ENCODE data around the gene C9orf78. TPM values are rescaled to one million over a fixed set of nuclear protein-coding genes. Genes with fewer than 3 reads are reported as not detected.

C9orf78 gene
- total RNA-seq, 2 donors from 2014 or later: 44.6 to 51.7 TPM

DNA sequence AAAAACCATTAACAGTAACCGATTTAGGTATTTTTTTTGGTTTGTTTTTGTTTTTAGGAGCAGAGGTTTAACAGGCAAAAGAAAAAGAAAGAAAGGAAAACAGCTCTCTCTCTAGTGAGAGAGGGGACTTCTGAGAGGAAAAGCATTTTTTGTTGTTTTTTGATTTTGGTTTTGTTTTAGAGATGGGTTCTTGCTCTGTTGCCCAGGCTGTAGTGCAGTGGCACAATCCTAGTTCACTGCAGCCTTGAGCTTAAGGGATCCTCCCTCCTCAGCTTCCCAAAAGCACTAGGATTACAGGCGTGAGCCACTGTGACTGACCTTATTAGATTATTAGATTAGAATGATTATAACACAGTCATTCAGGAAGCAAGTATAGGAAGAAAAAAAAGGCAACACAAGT is 10.3 kb upstream of the C9orf78 start:
- Mint-ChIP-seq H3K27ac (peak overlapping the region; percentile 92), H3K9me3 (no peaks in the 10 kb centered on the region), H3K27me3 (ENCODE audit: low read depth) (no peaks in the 10 kb centered on the region), H3K4me3 (peak overlapping the region in 1 of 2 donors; percentile 41), H3K36me3 (ENCODE audit: insufficient read depth in 2 of 2) (peaks cover 0 to 6% of the 10 kb centered on the region in 2 donors), H3K4me1 (ENCODE audit: low read depth) (peaks cover 27% of the 10 kb centered on the region)
- DNase-seq (no peak), ATAC-seq (replicated peaks in 1 of 2) (no peak)

DNA sequence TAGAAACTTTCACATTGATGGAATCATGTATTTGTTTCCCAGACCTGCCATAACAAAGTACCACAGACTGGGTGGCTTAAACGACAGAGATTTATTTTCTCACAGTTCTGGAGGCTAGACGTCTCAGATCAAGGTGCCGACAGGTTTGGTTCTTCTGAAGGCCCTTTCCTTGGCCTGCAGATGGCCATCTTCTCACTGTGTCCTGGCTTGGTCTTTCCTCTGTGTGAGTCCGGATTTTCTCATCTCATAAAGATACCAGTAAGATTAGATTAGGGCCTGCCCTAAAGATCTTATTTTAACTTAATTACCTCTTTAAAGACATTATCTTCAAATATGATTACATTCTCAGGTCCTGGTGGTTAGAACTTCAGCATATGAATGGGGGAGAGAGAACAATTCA is 6.0 kb upstream of the C9orf78 start:
- no peaks in the 10 kb centered on the region for H3K9me3 Mint-ChIP-seq
- H3K36me3 Mint-ChIP-seq (ENCODE audit: insufficient read depth in 2 of 2): peaks cover 4 to 7% of the 10 kb centered on the region in 2 donors
- no peak for ATAC-seq (replicated peaks in 1 of 2)
- peak overlapping the region; percentile 76 for H3K27ac Mint-ChIP-seq
- no peaks in the 10 kb centered on the region for H3K27me3 Mint-ChIP-seq (ENCODE audit: low read depth)
- peak overlapping the region; percentile 24 to 34 for H3K4me3 Mint-ChIP-seq
- H3K4me1 Mint-ChIP-seq (ENCODE audit: low read depth): peaks cover 60% of the 10 kb centered on the region
- DNase-seq: no peak

DNA sequence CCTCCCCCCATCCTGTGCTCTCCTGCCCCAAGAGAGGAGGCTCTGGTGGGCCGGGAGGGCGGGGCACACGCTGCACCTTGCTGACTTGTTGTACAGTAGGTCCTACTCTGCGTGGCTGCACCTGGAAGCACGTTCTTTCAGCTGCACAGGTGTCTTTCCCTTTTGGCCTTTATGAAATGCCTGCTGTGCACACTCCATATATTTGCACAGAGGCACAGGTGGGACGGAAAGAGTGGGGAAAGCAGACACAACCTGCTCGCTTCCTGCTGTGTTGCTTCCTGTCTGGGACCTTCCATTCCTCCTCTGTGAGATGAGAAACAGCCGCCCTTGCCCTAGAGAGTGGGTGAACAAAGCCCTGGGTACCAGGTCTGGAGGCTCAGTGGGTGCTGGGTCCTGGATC is 5.0 kb upstream of the C9orf78 start:
- H3K9me3 Mint-ChIP-seq: no peaks in the 10 kb centered on the region
- peak overlapping the region; percentile 82 to 85 for H3K4me3 Mint-ChIP-seq
- no peaks in the 10 kb centered on the region for H3K27me3 Mint-ChIP-seq (ENCODE audit: low read depth)
- peaks cover 55% of the 10 kb centered on the region for H3K4me1 Mint-ChIP-seq (ENCODE audit: low read depth)
- peak overlapping the region; percentile 50 for H3K27ac Mint-ChIP-seq
- no peak for ATAC-seq (replicated peaks in 1 of 2)
- peaks cover 5 to 7% of the 10 kb centered on the region in 2 donors for H3K36me3 Mint-ChIP-seq (ENCODE audit: insufficient read depth in 2 of 2)
- no peak for DNase-seq

DNA sequence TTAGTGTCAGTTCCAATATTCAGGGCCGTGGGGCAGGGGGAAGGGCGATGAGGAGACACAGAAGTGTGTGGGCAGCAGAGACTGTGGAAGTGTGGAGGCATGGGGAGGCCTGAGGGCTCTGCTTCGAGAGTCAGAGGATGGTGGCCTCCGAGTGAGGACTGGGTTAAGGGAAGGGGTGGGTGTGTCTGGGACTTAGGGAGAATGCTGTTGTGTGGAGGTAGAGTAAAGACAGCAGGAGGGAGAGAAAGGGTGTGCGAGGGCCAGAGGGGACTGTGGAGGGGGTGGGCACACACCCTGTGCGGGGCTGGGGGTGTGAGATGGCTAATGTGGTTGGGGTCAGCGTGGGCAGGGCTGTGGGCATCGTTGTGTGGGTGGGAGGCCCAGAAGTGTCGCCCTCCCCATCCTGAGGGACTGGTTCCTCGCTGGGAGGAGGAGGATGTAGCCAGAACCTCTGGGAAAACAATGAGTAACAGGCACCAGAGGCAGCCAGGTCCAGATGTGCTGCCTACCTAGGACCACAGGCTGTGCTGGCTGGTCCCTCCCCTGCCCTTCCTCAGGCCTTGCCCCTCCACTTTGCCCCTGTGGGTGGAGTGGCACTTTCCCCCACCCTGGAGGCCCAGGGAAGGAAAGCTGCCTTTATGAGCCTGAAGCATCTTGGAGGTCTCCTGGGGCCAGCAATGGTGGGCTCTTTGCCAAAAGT is 4.4 kb upstream of the C9orf78 start:
- Mint-ChIP-seq H3K27me3 (ENCODE audit: low read depth) (no peaks in the 10 kb centered on the region), H3K9me3 (no peaks in the 10 kb centered on the region), H3K4me3 (peak overlapping the region; percentile 82 to 85), H3K4me1 (ENCODE audit: low read depth) (peaks cover 56% of the 10 kb centered on the region), H3K27ac (peak overlapping the region; percentile 83), H3K36me3 (ENCODE audit: insufficient read depth in 2 of 2) (peaks cover 7 to 8% of the 10 kb centered on the region in 2 donors)
- DNase-seq (no peak), ATAC-seq (replicated peaks in 1 of 2) (no peak)

DNA sequence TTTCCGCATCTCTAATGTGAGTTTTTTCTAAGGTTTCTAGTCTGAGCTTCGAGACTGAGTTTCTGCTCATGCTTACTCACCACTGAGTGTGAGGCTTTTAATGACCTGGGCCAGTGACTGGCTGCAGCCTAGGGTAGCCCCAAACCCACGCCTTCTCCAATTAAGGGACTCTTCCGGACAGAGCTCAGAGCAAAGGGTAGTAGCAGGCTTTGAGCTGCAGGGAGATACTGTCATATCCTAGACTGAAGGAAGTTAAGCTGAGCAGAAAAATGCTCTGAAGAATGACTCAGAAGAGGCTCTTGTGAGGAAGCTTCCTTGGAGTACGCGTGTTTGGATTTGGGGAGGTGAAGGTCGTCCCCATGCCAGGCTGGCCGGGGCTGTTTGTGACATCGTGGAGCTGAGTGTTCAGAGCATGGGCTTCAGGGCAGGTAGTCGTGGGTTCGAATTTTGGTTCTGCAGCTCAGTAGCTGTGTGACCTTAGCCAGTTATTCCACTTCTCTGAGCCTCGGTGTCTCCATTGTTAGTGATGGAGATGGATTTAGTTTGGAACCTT is 3.7 kb upstream of the C9orf78 start:
- no peaks in the 10 kb centered on the region for H3K27me3 Mint-ChIP-seq (ENCODE audit: low read depth)
- peak; percentile 47 to 51 for ATAC-seq (replicated peaks in 1 of 2)
- H3K27ac Mint-ChIP-seq: peak overlapping the region; percentile 83
- H3K4me3 Mint-ChIP-seq: peak overlapping the region; percentile 82 to 85
- peaks cover 63% of the 10 kb centered on the region for H3K4me1 Mint-ChIP-seq (ENCODE audit: low read depth)
- no peaks in the 10 kb centered on the region for H3K9me3 Mint-ChIP-seq
- H3K36me3 Mint-ChIP-seq (ENCODE audit: insufficient read depth in 2 of 2): peaks cover 7 to 8% of the 10 kb centered on the region in 2 donors
- DNase-seq: peak; percentile 47 to 53

DNA sequence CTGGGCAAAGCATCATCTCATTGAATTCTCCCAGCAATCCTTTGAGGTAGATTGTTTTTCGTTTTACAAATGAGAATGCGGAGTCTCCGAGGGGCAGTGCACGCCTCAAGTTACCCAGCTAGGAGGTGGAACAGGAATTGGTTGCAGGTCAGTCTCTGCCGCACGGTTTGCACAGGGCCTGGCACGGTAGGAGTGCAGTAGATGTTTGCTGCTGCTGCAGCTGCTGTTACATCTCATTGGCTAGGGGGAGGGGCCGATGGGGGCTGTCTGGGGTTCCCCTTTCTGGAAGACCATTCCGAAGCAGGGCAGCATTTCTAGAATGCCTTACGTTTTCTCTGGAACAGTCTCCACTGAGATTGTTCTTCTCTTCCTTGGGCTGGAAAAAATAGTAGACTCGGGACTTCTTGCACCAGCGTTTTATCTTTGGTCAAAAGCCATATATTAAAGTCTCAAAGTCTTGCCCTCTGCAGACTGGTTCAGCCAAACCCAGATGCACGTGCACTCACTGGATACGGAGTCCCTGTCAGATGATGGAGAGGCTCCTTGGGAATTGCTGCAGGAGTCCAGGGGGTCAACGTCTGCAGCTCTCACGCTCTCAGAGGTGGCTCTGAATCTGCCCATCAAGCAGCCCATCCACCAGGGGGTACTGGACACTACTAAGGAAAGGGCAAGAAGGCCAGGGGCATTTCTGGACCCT is 1.4 kb upstream of the C9orf78 start:
- ATAC-seq (replicated peaks in 1 of 2): no peak
- Mint-ChIP-seq H3K4me3 (peak overlapping the region; percentile 96), H3K27ac (peak overlapping the region; percentile 97), H3K4me1 (ENCODE audit: low read depth) (peaks cover 70% of the 10 kb centered on the region), H3K9me3 (no peaks in the 10 kb centered on the region), H3K36me3 (ENCODE audit: insufficient read depth in 2 of 2) (peaks cover 11 to 16% of the 10 kb centered on the region in 2 donors), H3K27me3 (ENCODE audit: low read depth) (no peaks in the 10 kb centered on the region)
- peak; percentile 48 to 55 for DNase-seq

DNA sequence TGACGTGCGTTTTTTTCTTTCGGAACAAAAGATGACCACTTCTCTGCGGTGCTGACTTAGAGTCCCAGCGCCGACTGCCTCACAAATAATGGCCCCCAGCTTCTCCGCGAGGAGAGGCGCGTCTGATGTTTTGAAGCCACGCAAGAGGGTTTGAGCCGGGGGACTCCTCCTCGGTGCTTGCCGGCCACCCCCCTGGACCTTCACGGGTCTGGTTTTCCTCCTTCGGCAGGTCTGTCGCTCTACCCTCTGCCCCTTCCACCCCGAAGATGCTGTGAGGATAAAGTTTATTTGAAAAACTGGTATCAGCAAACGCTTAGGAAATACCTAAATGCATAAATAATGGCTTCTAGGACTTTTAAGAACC is 767 bp upstream of the C9orf78 start:
- H3K27me3 Mint-ChIP-seq (ENCODE audit: low read depth): no peaks in the 10 kb centered on the region
- H3K27ac Mint-ChIP-seq: peak overlapping the region; percentile 97
- no peaks in the 10 kb centered on the region for H3K9me3 Mint-ChIP-seq
- peak; percentile 5 to 6 for ATAC-seq (replicated peaks in 1 of 2)
- H3K36me3 Mint-ChIP-seq (ENCODE audit: insufficient read depth in 2 of 2): peaks cover 11 to 20% of the 10 kb centered on the region in 2 donors
- peak overlapping the region; percentile 96 for H3K4me3 Mint-ChIP-seq
- peaks cover 65% of the 10 kb centered on the region for H3K4me1 Mint-ChIP-seq (ENCODE audit: low read depth)
- no peak for DNase-seq

DNA sequence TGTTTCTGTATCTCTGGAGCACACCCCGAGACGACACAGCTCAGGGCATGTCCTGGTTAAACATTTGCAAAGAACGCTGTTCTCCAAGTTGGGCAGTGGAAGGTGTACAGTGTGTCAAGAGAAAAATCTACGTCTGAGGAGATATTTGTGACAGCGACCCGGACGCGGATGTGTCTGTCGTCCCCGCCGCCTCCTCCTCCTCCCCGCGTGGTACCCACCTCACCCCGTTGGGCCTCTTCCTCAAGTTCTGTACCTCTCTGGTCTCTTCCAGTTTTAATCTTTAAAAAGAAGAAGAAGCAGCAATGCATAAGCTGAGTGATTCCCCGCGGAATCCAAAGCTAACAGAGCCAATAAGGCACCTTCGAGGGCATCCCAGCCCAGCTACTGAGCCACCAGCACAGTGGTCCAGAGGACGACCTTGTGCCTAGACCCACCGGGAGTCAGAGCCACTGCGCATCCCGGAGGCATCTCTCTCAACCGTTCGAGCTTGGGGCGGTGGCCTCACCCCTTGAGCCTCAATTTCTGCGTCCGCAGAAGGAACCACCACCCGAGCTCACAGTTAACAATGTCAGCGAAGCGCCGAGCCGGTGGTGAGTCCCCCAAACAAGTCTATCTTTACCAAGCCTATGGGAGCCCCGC is 467 bp downstream of the C9orf78 start:
- Mint-ChIP-seq H3K36me3 (ENCODE audit: insufficient read depth in 2 of 2) (peaks cover 11 to 22% of the 10 kb centered on the region in 2 donors), H3K4me3 (peak overlapping the region; percentile 93 to 96), H3K27ac (peak overlapping the region; percentile 89), H3K4me1 (ENCODE audit: low read depth) (peaks cover 52% of the 10 kb centered on the region), H3K27me3 (ENCODE audit: low read depth) (no peaks in the 10 kb centered on the region), H3K9me3 (no peaks in the 10 kb centered on the region)
- DNase-seq (peak; percentile 35), ATAC-seq (replicated peaks in 1 of 2) (no peak)

DNA sequence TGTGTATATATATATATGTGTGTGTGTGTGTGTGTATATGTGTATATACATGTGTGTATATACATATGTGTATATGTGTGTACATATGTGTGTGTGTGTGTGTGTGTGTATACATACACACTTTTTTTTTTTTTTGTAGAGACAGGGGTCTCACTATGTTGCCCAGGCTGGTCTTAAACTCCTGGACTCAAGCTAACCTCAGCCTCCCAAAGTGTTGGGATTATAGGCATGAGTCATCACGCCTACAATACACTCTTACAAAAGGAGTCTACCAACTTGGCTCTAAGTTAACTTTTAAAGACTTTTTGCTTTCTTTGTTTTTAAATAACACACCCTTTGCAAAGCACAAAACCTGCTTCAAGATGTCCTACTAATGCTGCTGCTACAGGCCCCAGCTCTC is 2.1 kb downstream of the C9orf78 start:
- peaks cover 36% of the 10 kb centered on the region for H3K4me1 Mint-ChIP-seq (ENCODE audit: low read depth)
- ATAC-seq (replicated peaks in 1 of 2) (no peak), DNase-seq (no peak)
- no peaks in the 10 kb centered on the region for H3K27me3 Mint-ChIP-seq (ENCODE audit: low read depth)
- peaks cover 11 to 25% of the 10 kb centered on the region in 2 donors for H3K36me3 Mint-ChIP-seq (ENCODE audit: insufficient read depth in 2 of 2)
- peak overlapping the region; percentile 11 for H3K27ac Mint-ChIP-seq
- peak overlapping the region; percentile 93 to 96 for H3K4me3 Mint-ChIP-seq
- no peaks in the 10 kb centered on the region for H3K9me3 Mint-ChIP-seq

DNA sequence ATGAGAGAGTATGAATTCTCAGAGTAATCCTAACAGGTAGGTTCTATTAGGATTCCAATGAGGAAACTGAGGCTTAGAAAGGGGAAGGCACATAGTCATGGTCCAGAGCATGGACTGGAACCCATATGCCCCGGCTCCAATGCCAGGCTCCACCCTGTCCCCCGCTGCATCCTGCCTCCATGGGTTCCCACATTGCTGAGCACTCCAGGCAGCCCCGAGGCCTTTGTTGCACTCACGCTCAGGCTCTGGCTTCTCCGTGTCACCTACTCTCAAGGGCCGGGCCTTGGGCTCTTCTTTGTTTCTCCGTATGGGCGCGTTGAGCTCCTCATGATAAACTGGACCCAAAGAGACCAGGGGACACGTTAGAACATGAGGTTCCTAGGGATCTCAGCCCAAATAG is 6.1 kb downstream of the C9orf78 start:
- Mint-ChIP-seq H3K27ac (no peak overlapping the region), H3K4me1 (ENCODE audit: low read depth) (peaks cover 9% of the 10 kb centered on the region), H3K36me3 (ENCODE audit: insufficient read depth in 2 of 2) (peaks cover 5 to 22% of the 10 kb centered on the region in 2 donors), H3K9me3 (no peaks in the 10 kb centered on the region), H3K27me3 (ENCODE audit: low read depth) (no peaks in the 10 kb centered on the region), H3K4me3 (no peak overlapping the region)
- no peak for DNase-seq
- ATAC-seq (replicated peaks in 1 of 2): no peak

DNA sequence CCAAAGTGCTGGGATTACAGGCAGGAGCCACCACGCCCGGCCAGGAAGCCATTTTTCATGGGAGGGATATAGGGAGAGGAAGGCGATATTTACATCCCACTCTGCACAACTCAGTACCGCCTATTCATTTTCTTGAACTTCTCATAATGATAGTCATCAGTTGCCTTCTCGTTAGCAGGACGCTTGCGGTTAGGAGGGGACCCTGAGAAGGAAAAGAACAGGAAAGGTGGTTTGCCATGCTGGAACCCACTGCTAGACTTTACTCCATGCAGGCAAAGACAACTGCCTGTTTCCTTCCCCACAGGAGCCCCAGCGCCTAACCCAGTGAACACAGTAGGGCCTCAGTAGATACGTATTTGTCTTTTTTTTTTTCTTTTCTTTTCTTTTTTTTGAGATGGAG is 7.0 kb downstream of the C9orf78 start:
- Mint-ChIP-seq H3K4me1 (ENCODE audit: low read depth) (peaks cover 2% of the 10 kb centered on the region), H3K27ac (no peak overlapping the region), H3K27me3 (ENCODE audit: low read depth) (no peaks in the 10 kb centered on the region), H3K9me3 (no peaks in the 10 kb centered on the region), H3K4me3 (no peak overlapping the region), H3K36me3 (ENCODE audit: insufficient read depth in 2 of 2) (peaks cover 3 to 19% of the 10 kb centered on the region in 2 donors)
- DNase-seq (no peak), ATAC-seq (replicated peaks in 1 of 2) (no peak)

DNA sequence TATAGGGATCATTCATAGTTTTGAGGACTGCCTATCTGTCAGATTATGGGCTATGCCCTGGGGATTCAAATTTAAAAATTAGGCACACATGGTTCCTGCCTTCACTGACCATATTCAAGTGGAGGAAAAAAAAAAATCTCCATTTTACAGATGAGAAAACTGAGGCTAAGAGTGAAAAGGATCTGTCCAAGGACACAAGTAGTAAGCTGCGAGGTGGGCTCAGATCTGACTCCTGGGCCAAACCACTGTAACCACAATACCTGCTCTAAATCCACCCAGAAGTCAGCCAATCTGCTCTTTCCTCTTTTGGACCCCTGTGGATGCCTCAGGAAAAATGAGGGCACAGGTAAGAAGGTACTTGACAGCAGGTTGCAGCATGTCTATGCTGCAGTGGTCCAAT is 8.3 kb downstream of the C9orf78 start:
- ATAC-seq (replicated peaks in 1 of 2) (no peak), DNase-seq (no peak)
- no peak overlapping the region for H3K27ac Mint-ChIP-seq
- H3K27me3 Mint-ChIP-seq (ENCODE audit: low read depth): no peaks in the 10 kb centered on the region
- H3K4me1 Mint-ChIP-seq (ENCODE audit: low read depth): peaks cover 10% of the 10 kb centered on the region
- no peak overlapping the region for H3K4me3 Mint-ChIP-seq
- no peaks in the 10 kb centered on the region for H3K9me3 Mint-ChIP-seq
- peaks cover 7 to 20% of the 10 kb centered on the region in 2 donors for H3K36me3 Mint-ChIP-seq (ENCODE audit: insufficient read depth in 2 of 2)

DNA sequence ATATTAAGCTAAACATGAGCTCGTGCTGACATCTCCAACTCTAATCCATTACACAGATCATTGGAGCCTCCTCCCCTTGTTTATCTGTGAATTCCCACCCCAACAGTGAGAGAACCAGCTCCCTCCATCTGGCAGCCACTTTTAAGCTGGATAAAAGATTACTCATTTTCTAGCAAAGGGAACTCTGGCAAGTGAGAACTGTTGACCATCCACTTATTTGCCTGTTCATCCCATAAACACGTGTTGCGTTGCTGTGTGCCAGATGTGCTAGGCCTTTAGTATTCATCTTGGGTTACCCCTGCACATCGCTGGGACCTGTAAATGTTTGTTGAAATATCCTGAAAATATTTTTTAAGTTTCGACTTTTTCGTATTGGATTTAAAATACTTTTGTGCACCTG is 8.7 kb downstream of the C9orf78 start:
- H3K9me3 Mint-ChIP-seq: no peaks in the 10 kb centered on the region

More for the DNA sequence above, 8.7 kb downstream of the C9orf78 start:
- ATAC-seq (replicated peaks in 1 of 2): no peak
- H3K27ac Mint-ChIP-seq: no peak overlapping the region
- no peak overlapping the region for H3K4me3 Mint-ChIP-seq
- no peaks in the 10 kb centered on the region for H3K27me3 Mint-ChIP-seq (ENCODE audit: low read depth)
- peaks cover 7 to 17% of the 10 kb centered on the region in 2 donors for H3K36me3 Mint-ChIP-seq (ENCODE audit: insufficient read depth in 2 of 2)
- no peak for DNase-seq
- peaks cover 10% of the 10 kb centered on the region for H3K4me1 Mint-ChIP-seq (ENCODE audit: low read depth)
